HG03103 (cell line): ENCODE data around the gene CCL25.

ENCODE experiments used
- ATAC-seq: cut with Tn5 transposase; IDR thresholded peaks from one replicate; pipeline ENCODE4 v1.9.1; 2021; ENCODE audit warnings: low read depth; ENCODE audit not compliant: unreplicated experiment

The CCL25 gene

GRCh38 chr19:8109455-8109854, 56.9 kb downstream of the CCL25 start:
- no peak for ATAC-seq

GRCh38 chr19:8109890-8110662, 57.5 kb downstream of the CCL25 start:
- ATAC-seq: no peak

GRCh38 chr19:8110931-8111330, 58.4 kb downstream of the CCL25 start:
- no peak for ATAC-seq

GRCh38 chr19:8111376-8111775, 58.8 kb downstream of the CCL25 start:
- no peak for ATAC-seq
